H1 (cell line): ENCODE data around the gene SLC24A3. TPM values are rescaled to one million over a fixed set of nuclear protein-coding genes. Genes with fewer than 3 reads are reported as not detected.

Source experiments
- CTCF ChIA-PET: fragments of 300-600 bp; sonication (Branson Sonifier 250); formaldehyde crosslinking; loops from one replicate; lab custom pipeline; 2021; ENCODE audit not compliant: partially characterized antibody; lab: Charles Lee
- POLR2A ChIA-PET: fragments of 300-600 bp; sonication (Branson Sonifier 250); formaldehyde crosslinking; loops from one replicate; lab custom pipeline; 2021; ENCODE audit warnings: inconsistent platforms; ENCODE audit not compliant: partially characterized antibody; lab: Charles Lee
- DNase-seq, 2 experiments: peaks; one replicate each; pipeline versions ENCODE4 v3.0.0 to v3.0.0-alpha.2; 2010 to 2022; ENCODE audit warnings: low spot score in 2 of 2, low read depth in 1 of 2, mixed read lengths in 1 of 2
- FAIRE-seq: peaks from 2 replicates; lab custom pipeline; 2011; peaks lifted over from hg19 to GRCh38; lab: Jason Lieb, UNC
- H2AFZ ChIP-seq: 2 replicates; pipeline ENCODE4 v1.8.1; 2012; ENCODE audit warnings: low read length, inconsistent platforms
- H2AK5ac ChIP-seq: 2 replicates; pipeline ENCODE4 v1.6.1; 2013; ENCODE audit warnings: low read depth, low read length
- H2BK120ac ChIP-seq: replicated peaks from 2 replicates; pipeline ENCODE3; 2013; ENCODE audit warnings: low read depth, low read length, inconsistent platforms
- H2BK12ac ChIP-seq: 2 replicates; pipeline ENCODE4 v1.6.1; 2013; ENCODE audit warnings: low read depth, low read length
- H2BK15ac ChIP-seq: 2 replicates; pipeline ENCODE4 v1.6.1; 2013; ENCODE audit warnings: low read length
- H2BK20ac ChIP-seq: 2 replicates; pipeline ENCODE4 v1.6.1; 2013; ENCODE audit warnings: low read length
- H2BK5ac ChIP-seq: 2 replicates; pipeline ENCODE4 v1.6.1; 2013; ENCODE audit warnings: low read depth, low read length
- H3K14ac ChIP-seq: 2 replicates; pipeline ENCODE4 v1.6.1; 2013; ENCODE audit warnings: inconsistent platforms; ENCODE audit not compliant: insufficient read length
- H3K18ac ChIP-seq: 2 replicates; pipeline ENCODE4 v1.6.1; 2013; ENCODE audit warnings: low read length; ENCODE audit errors: extremely low read depth
- H3K23ac ChIP-seq: 2 replicates; pipeline ENCODE4 v1.6.1; 2013; ENCODE audit warnings: inconsistent platforms; ENCODE audit not compliant: insufficient read length
- H3K23me2 ChIP-seq: 2 replicates; pipeline ENCODE4 v1.6.1; 2013; ENCODE audit warnings: low read depth, low read length
- H3K27ac ChIP-seq: 2 replicates; pipeline ENCODE4 v1.6.1; 2011; ENCODE audit warnings: low read depth, low read length, inconsistent platforms
- H3K27me3 ChIP-seq, 4 experiments: replicated peaks in 1 of 4; 1 replicate in 1 of 4; 2 replicates in 3 of 4; pipeline versions ENCODE4 v1.6.1 to v1.8.1; 2011 to 2013; ENCODE audit warnings: low read length in 3 of 4, mild to moderate bottlenecking in 3 of 4, inconsistent platforms in 2 of 4, mixed read lengths in 2 of 4, moderate library complexity in 1 of 4; ENCODE audit not compliant: control insufficient read depth in 3 of 4, insufficient read depth in 3 of 4; ENCODE audit errors: extremely low read depth in 1 of 4
- H3K36me3 ChIP-seq, 4 experiments: 2 replicates each; pipeline versions ENCODE4 v1.6.1 to v1.8.1; 2011 to 2013; ENCODE audit warnings: mild to moderate bottlenecking in 4 of 4, low read length in 3 of 4, moderate library complexity in 2 of 4, control low read depth in 1 of 4, inconsistent platforms in 1 of 4; ENCODE audit not compliant: insufficient read depth in 4 of 4, control insufficient read depth in 2 of 4
- H3K4ac ChIP-seq: replicated peaks from 2 replicates; pipeline ENCODE3; 2013; ENCODE audit warnings: low read length, low read depth, mixed read lengths, inconsistent platforms; ENCODE audit not compliant: insufficient read length
- H3K4me1 ChIP-seq, 4 experiments: replicated peaks in 1 of 4; 1 replicate in 1 of 4; 2 replicates in 3 of 4; pipeline versions ENCODE4 v1.6.1 to v1.8.1; 2011 to 2013; ENCODE audit warnings: low read length in 3 of 4, inconsistent platforms in 2 of 4, mixed read lengths in 1 of 4; ENCODE audit not compliant: insufficient read depth in 4 of 4, control insufficient read depth in 3 of 4
- H3K4me2 ChIP-seq, 2 experiments: 2 replicates each; pipeline versions ENCODE4 v1.6.1 to v1.8.1; 2011 to 2013; ENCODE audit warnings: low read depth in 2 of 2, low read length in 2 of 2, control low read depth in 1 of 2, inconsistent platforms in 1 of 2, mild to moderate bottlenecking in 1 of 2; ENCODE audit not compliant: insufficient read depth in 1 of 2
- H3K4me3 ChIP-seq, 4 experiments: fragments of 200-600, 300-600 bp in 1 of 4; sonication (generic), shearing (Covaris generic), sonication (Bioruptor Twin) in 1 of 4; 2 replicates each; pipeline versions ENCODE4 v1.5.1 to v1.8.1; 2011 to 2016; ENCODE audit warnings: low read length in 4 of 4, low read depth in 3 of 4, control low read depth in 2 of 4, inconsistent platforms in 2 of 4, mild to moderate bottlenecking in 2 of 4, mixed read lengths in 1 of 4, moderate library complexity in 1 of 4; ENCODE audit not compliant: insufficient read depth in 2 of 4; ENCODE audit errors: extremely low read depth in 1 of 4
- H3K56ac ChIP-seq: replicated peaks from 2 replicates; pipeline ENCODE3; 2013; ENCODE audit warnings: low read depth, mild to moderate bottlenecking, mixed read lengths, low read length, inconsistent platforms; ENCODE audit not compliant: insufficient read length
- H3K79me1 ChIP-seq: 2 replicates; pipeline ENCODE4 v1.6.1; 2013; ENCODE audit warnings: low read depth, low read length, control low read depth
- H3K79me2 ChIP-seq, 2 experiments: 2 replicates each; pipeline versions ENCODE4 v1.6.1 to v1.8.1; 2012 to 2013; ENCODE audit warnings: low read length in 2 of 2, mild to moderate bottlenecking in 2 of 2, inconsistent platforms in 1 of 2; ENCODE audit not compliant: insufficient read depth in 2 of 2, control insufficient read depth in 1 of 2
- H3K9ac ChIP-seq, 4 experiments: replicated peaks in 1 of 4; 1 replicate in 1 of 4; 2 replicates in 3 of 4; pipeline versions ENCODE4 v1.6.1 to v1.8.1; 2011 to 2013; ENCODE audit warnings: low read depth in 3 of 4, low read length in 3 of 4, control low read depth in 2 of 4, mild to moderate bottlenecking in 2 of 4, moderate library complexity in 2 of 4, inconsistent platforms in 1 of 4; ENCODE audit errors: extremely low read depth in 1 of 4
- H3K9me3 ChIP-seq, 2 experiments: 2 replicates each; pipeline versions ENCODE4 v1.6.1 to v1.8.1; 2012 to 2013; ENCODE audit warnings: mild to moderate bottlenecking in 2 of 2, moderate library complexity in 2 of 2, control low read depth in 1 of 2, inconsistent platforms in 1 of 2, low read depth in 1 of 2, low read length in 1 of 2, mixed read lengths in 1 of 2; ENCODE audit not compliant: insufficient read depth in 2 of 2
- H4K20me1 ChIP-seq, 2 experiments: replicated peaks in 1 of 2; 2 replicates each; pipeline versions ENCODE3 to v1.8.1; 2011 to 2013; ENCODE audit warnings: inconsistent platforms in 2 of 2, low read length in 2 of 2, mild to moderate bottlenecking in 1 of 2; ENCODE audit not compliant: insufficient read depth in 2 of 2, control insufficient read depth in 1 of 2
- H4K5ac ChIP-seq: 2 replicates; pipeline ENCODE4 v1.6.1; 2013; ENCODE audit warnings: low read length, low read depth, mixed read lengths, inconsistent platforms; ENCODE audit not compliant: insufficient read length
- H4K8ac ChIP-seq: 2 replicates; pipeline ENCODE4 v1.8.0; 2013; ENCODE audit warnings: mild to moderate bottlenecking, moderate library complexity, low read length, inconsistent platforms; ENCODE audit not compliant: insufficient read depth; ENCODE audit errors: extremely low read depth
- H4K91ac ChIP-seq: replicated peaks from 2 replicates; pipeline ENCODE3; 2013; ENCODE audit warnings: low read length, mixed read lengths, inconsistent platforms; ENCODE audit not compliant: insufficient read length
- ASH2L ChIP-seq: fragments of 200-600, 300-600 bp; sonication (generic); IDR thresholded peaks from one replicate; pipeline ENCODE4 v1.7.1; 2017; ENCODE audit warnings: low read length
- CBX8 ChIP-seq: fragments of 300-800, 300-1000 bp; sonication (generic); IDR thresholded peaks from 2 replicates; pipeline ENCODE4 v1.7.1; 2016; ENCODE audit warnings: low read depth, low read length, borderline replicate concordance
- EZH2 ChIP-seq: fragments of 200-600 bp; sonication (generic); IDR thresholded peaks from 2 replicates; pipeline ENCODE4 v1.7.1; 2012; ENCODE audit warnings: low read depth, mild to moderate bottlenecking, moderate library complexity, low read length, inconsistent platforms; ENCODE audit not compliant: severe bottlenecking
- GABPA ChIP-seq: IDR thresholded peaks from 2 replicates; pipeline ENCODE4 v1.6.1; 2011; ENCODE audit warnings: mild to moderate bottlenecking, low read length, moderate library complexity, borderline replicate concordance; ENCODE audit not compliant: insufficient read depth
- JUN ChIP-seq: IDR thresholded peaks from 2 replicates; pipeline ENCODE4 v1.6.1; 2011; ENCODE audit warnings: low read depth, mild to moderate bottlenecking, improper control_type of control experiment, low read length
- KDM4A ChIP-seq: IDR thresholded peaks from one replicate; pipeline ENCODE4 v1.7.1; 2012; ENCODE audit warnings: low read depth, mild to moderate bottlenecking, moderate library complexity, low read length, inconsistent platforms; ENCODE audit not compliant: severe bottlenecking
- NANOG ChIP-seq: IDR thresholded peaks from 2 replicates; pipeline ENCODE4 v1.6.1; 2011; ENCODE audit warnings: low read length, low read depth, mild to moderate bottlenecking, inconsistent platforms; ENCODE audit not compliant: insufficient read depth, poor library complexity, severe bottlenecking
- NRF1 ChIP-seq: IDR thresholded peaks from 2 replicates; pipeline ENCODE4 v1.6.1; 2011; ENCODE audit warnings: mild to moderate bottlenecking, low read depth, low read length, improper control_type of control experiment
- RFX5 ChIP-seq: IDR thresholded peaks from 2 replicates; pipeline ENCODE4 v1.6.1; 2011; ENCODE audit warnings: low read depth, low read length, improper control_type of control experiment, borderline replicate concordance
- SP2 ChIP-seq: IDR thresholded peaks from 2 replicates; pipeline ENCODE4 v1.6.1; 2012; ENCODE audit warnings: mild to moderate bottlenecking, low read length, inconsistent platforms
- SP4 ChIP-seq: IDR thresholded peaks from 2 replicates; pipeline ENCODE4 v1.6.1; 2012; ENCODE audit warnings: low read length, inconsistent platforms
- SUZ12 ChIP-seq: fragments of 200-600 bp; sonication (generic); IDR thresholded peaks from 2 replicates; pipeline ENCODE4 v1.6.1; 2012; ENCODE audit warnings: mild to moderate bottlenecking, inconsistent platforms, low read length, moderate library complexity, mixed read lengths
- YY1 ChIP-seq: IDR thresholded peaks from 2 replicates; pipeline ENCODE4 v1.6.1; 2011; ENCODE audit warnings: low read depth, mild to moderate bottlenecking, low read length
- WGBS, 2 experiments: shearing (Covaris generic) in 1 of 2; methylation state at CpG; one replicate each; pipeline versions ENCODE4 v1.1.6 to v1.1.7; 2013 to 2015; ENCODE audit warnings: low lambda C conversion rate in 2 of 2, mixed read lengths in 2 of 2, inconsistent platforms in 1 of 2, low coverage in 1 of 2, missing lambda C conversion rate in 1 of 2; ENCODE audit not compliant: insufficient replicate concordance in 2 of 2, insufficient coverage in 1 of 2, insufficient read length in 1 of 2; ENCODE audit errors: extremely low coverage in 1 of 2, missing lambda C conversion rate in 1 of 2; 5-methylcytosine and 5-hydroxymethylcytosine counted together
- polyA plus RNA-seq, 7 experiments: library from polyadenylated mRNA; depleted of rRNA in 3 of 7; stranded (reverse) in 5 of 7; unstranded in 2 of 7; fragments of >200 nt in 5 of 7; fragments of 200-250 nt in 2 of 7; gene quantifications; 1 replicate in 5 of 7; 2 replicates in 1 of 7; 4 replicates in 1 of 7; pipeline versions ENCODE4 v1.2.1 to v1.2.3, GENCODE V29; 2011 to 2013; ENCODE audit warnings: missing spikeins in 2 of 7, mixed read lengths in 2 of 7
- total RNA-seq: library from RNA; stranded (reverse); fragmentation: NEBNext Ultra II Directional; extraction: Animal tissue kit (Norgen Biotek cat#: 25700); gene quantifications from 2 replicates; pipeline ENCODE4 v1.2.1, GENCODE V29; 2021
- TF ChIP-seq, protein P1 (sequence below): IDR thresholded peaks from 2 replicates; pipeline ENCODE4 v1.6.1; 2012; ENCODE audit warnings: low read length, inconsistent platforms

The SLC24A3 gene
- total and polyA plus RNA-seq, 2 of the 8 experiments (the other 6 are each of a cell fraction or from before 2014, with no cell fraction given), result 4.5 to 6.3 TPM

DNA sequence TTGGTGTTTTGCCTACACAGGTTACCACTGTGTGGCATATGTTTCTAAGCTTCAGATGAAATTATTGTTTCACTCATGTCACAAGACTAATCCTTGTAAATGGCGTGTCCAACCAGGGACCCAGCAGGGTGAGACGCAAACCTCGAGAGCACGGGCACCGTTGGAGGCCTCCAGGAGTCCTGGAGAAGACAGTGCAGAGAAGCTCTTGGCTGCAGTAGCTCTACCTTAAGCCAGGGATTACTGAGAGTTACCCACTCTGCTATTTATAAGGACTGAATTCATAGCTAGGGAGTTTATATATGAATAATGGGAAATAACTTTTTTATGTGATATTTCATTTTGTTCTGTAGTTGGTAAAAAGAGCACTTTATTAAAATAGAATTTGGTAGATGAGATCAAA lies 137.4 kb downstream of the SLC24A3 start:
- Histone ChIP-seq H3K9me3 (no peaks in the 10 kb centered on the region), H3K36me3 (no peaks in the 10 kb centered on the region), H4K20me1 (no peaks in the 10 kb centered on the region), H2AK5ac (no peak overlapping the region), H3K9ac (no peak overlapping the region), H2BK5ac (no peak overlapping the region), H2BK120ac (no peak overlapping the region), H2BK12ac (no peak overlapping the region), H2BK15ac (no peak overlapping the region), H3K56ac (no peak overlapping the region), H3K23me2 (no peaks in the 10 kb centered on the region), H3K18ac (no peak overlapping the region), H4K8ac (no peak overlapping the region), H3K4ac (no peak overlapping the region), H4K5ac (no peak overlapping the region), H3K23ac (no peak overlapping the region), H3K14ac (no peak overlapping the region), H3K79me1 (no peaks in the 10 kb centered on the region), H3K4me1 (no peaks in the 10 kb centered on the region; a peak in 1 of 7 replicates), H2BK20ac (no peak overlapping the region), H2AFZ (no peak overlapping the region), H3K4me2 (no peak overlapping the region), H3K79me2 (no peaks in the 10 kb centered on the region), H3K27me3 (no peaks in the 10 kb centered on the region), H3K27ac (no peak overlapping the region), H4K91ac (no peak overlapping the region), H3K4me3 (no peak overlapping the region)
- CTCF ChIA-PET, result no interaction called here
- FAIRE-seq, result no peak
- POLR2A ChIA-PET, result no interaction called here
- no peak for DNase-seq
- WGBS, 2 experiments, result 97% methylated on average over 5 of the region's 5 CpGs; no CpG with 5 or more reads in 1 of the 2 experiments
- TF ChIP-seq RFX5 (no peak), GABPA (no peak), NANOG (no peak), YY1 (no peak), JUN (no peak), SP2 (no peak), EZH2 (no peak), KDM4A (no peak), ASH2L (no peak), NRF1 (no peak), CBX8 (no peak), SP4 (no peak), SUZ12 (no peak)
- TF ChIP-seq, protein P1, sequence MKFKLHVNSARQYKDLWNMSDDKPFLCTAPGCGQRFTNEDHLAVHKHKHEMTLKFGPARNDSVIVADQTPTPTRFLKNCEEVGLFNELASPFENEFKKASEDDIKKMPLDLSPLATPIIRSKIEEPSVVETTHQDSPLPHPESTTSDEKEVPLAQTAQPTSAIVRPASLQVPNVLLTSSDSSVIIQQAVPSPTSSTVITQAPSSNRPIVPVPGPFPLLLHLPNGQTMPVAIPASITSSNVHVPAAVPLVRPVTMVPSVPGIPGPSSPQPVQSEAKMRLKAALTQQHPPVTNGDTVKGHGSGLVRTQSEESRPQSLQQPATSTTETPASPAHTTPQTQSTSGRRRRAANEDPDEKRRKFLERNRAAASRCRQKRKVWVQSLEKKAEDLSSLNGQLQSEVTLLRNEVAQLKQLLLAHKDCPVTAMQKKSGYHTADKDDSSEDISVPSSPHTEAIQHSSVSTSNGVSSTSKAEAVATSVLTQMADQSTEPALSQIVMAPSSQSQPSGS, result no peak
